Measurements from ENCODE around the gene VPS37C. TPM values are rescaled to one million over a fixed set of nuclear protein-coding genes. Genes with fewer than 3 reads are reported as not detected.
A peak's percentile ranks its signal among the peaks of the same experiment; 100 is the strongest.

Gene VPS37C
- total RNA-seq, 1 experiment from 2014 or later: 29.0 TPM

DNA sequence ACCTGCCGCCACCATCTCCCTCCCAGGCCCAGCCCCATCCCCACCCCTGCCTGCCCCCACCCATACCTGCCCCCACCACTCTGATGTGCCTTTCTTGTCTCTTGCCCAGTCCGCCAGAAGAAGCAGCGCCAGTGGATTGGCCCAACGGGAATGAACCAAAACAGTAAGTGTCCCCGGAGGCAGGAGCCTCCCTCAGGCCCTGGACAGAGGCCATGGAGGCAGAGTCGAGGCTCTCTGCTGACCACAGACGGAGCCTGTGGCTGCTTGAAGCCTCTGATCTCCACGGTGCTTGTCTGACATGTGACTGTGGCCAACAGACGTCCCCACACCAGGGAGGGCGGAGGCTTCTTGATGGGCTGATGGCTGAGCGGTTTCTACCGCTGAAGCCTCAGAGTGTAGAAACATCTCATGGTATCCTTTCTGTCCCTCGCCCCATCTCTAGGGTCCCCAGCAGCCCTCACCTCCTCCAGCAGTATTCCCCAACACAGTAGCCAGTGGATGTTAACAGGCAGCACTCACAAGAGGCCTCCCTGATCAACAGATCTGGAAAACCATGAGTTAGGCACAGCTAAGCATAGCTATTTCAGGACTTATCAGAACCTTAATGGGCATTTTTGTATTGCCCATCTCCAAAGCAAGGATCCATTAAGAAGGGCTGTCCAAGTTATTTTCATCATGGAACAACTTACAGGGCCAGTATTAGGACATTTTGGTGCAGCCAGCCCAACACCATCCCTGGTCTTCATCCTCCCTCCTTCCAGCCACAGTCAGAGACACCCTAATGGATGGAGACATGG lies 37.3 kb downstream of the VPS37C start:
- no peak overlapping the region for H2AFZ ChIP-seq
- BruUV-seq (replicated peaks): no TSS peak
- no peaks in the 10 kb centered on the region for H3K9me3 ChIP-seq (ENCODE audit: insufficient read depth, low read depth)
- ChIA-PET POLR2A (ENCODE audit: unreplicated experiment) (interaction anchor here (1.0 kb wide), 1 partner anchor 210 kb away, joined by 7 read pairs; the partner anchor contains the start of gene TMEM109), CTCF (no interaction called here)
- H3K36me3 ChIP-seq (ENCODE audit: low read depth): no peaks in the 10 kb centered on the region
- peaks cover 14% of the 10 kb centered on the region; the same call in 1 of the 2 replicates for H3K4me1 ChIP-seq (replicated peaks; ENCODE audit: insufficient read depth)
- TF ChIP-seq CTCF (conservative IDR thresholded peaks at IDR 0.05) (no peak), EZH2 (IDR thresholded peaks at IDR 0.05; ENCODE audit: low read depth) (no peak)
- H3K4me3 ChIP-seq: no peak overlapping the region
- H3K27me3 ChIP-seq (ENCODE audit: insufficient read depth, low read depth): no peaks in the 10 kb centered on the region
- DNase-seq: no peak
- no peaks in the 10 kb centered on the region for H3K79me2 ChIP-seq (ENCODE audit: low read depth)
- H3K9me2 ChIP-seq (ENCODE audit: insufficient read depth): no peaks in the 10 kb centered on the region
- peak overlapping the region; percentile 30 for H3K4me2 ChIP-seq
- intact Hi-C loops (cut with micrococcal nuclease; ENCODE audit: unreplicated experiment): loop anchor here (5.0 kb wide), 1 partner anchor 137 kb away; no protein-coding TSS in a partner anchor
- no peaks in the 10 kb centered on the region for H4K20me1 ChIP-seq (ENCODE audit: insufficient read depth)
- H3F3A ChIP-seq (ENCODE audit: insufficient read depth, low read depth): no peaks in the 10 kb centered on the region
- H3K27ac ChIP-seq: no peak overlapping the region

- no peak for TF ChIP-seq CTCF (conservative IDR thresholded peaks at IDR 0.05)
- no peak for TF ChIP-seq EZH2 (IDR thresholded peaks at IDR 0.05; ENCODE audit: low read depth)
- Histone ChIP-seq H3K9me2 (ENCODE audit: insufficient read depth) (no peaks in the 10 kb centered on the region), H3K4me3 (no peak overlapping the region), H3K79me2 (ENCODE audit: low read depth) (no peaks in the 10 kb centered on the region), H4K20me1 (ENCODE audit: insufficient read depth) (no peaks in the 10 kb centered on the region), H3K27me3 (ENCODE audit: insufficient read depth, low read depth) (no peaks in the 10 kb centered on the region), H3K36me3 (ENCODE audit: low read depth) (no peaks in the 10 kb centered on the region), H3F3A (ENCODE audit: insufficient read depth, low read depth) (no peaks in the 10 kb centered on the region), H3K9me3 (ENCODE audit: insufficient read depth, low read depth) (no peaks in the 10 kb centered on the region), H3K27ac (no peak overlapping the region), H3K4me1 (replicated peaks; ENCODE audit: insufficient read depth) (peaks cover 14% of the 10 kb centered on the region; the same call in 1 of the 2 replicates), H3K4me2 (no peak overlapping the region), H2AFZ (no peak overlapping the region)
- CTCF ChIA-PET: interaction anchor here (0.6 kb wide), 1 partner anchor 58 kb away, joined by 5 read pairs; no protein-coding TSS in a partner anchor
- POLR2A ChIA-PET (ENCODE audit: unreplicated experiment): no interaction called here
- no TSS peak for BruUV-seq (replicated peaks)
- no peak for DNase-seq
- intact Hi-C loops (cut with micrococcal nuclease; ENCODE audit: unreplicated experiment): loop anchor here (5.0 kb wide), 1 partner anchor 135 kb away; no protein-coding TSS in a partner anchor
These were observed 38.5 kb downstream of the VPS37C start for GRCh38 chr11:61122761-61123160.

GRCh38 chr11:61121917-61122316 lies 39.3 kb downstream of the VPS37C start:
- H3K9me3 ChIP-seq (ENCODE audit: insufficient read depth, low read depth): no peaks in the 10 kb centered on the region
- H3K9me2 ChIP-seq (ENCODE audit: insufficient read depth): no peaks in the 10 kb centered on the region
- no peaks in the 10 kb centered on the region for H3K36me3 ChIP-seq (ENCODE audit: low read depth)
- H3K79me2 ChIP-seq (ENCODE audit: low read depth): no peaks in the 10 kb centered on the region
- no peaks in the 10 kb centered on the region for H3F3A ChIP-seq (ENCODE audit: insufficient read depth, low read depth)
- CTCF ChIA-PET: no interaction called here
- TF ChIP-seq EZH2 (IDR thresholded peaks at IDR 0.05; ENCODE audit: low read depth) (no peak), CTCF (conservative IDR thresholded peaks at IDR 0.05) (no peak)
- H4K20me1 ChIP-seq (ENCODE audit: insufficient read depth): no peaks in the 10 kb centered on the region
- no peak overlapping the region for H3K4me3 ChIP-seq
- peaks cover 14% of the 10 kb centered on the region; the same call in 1 of the 2 replicates for H3K4me1 ChIP-seq (replicated peaks; ENCODE audit: insufficient read depth)
- no peak overlapping the region for H3K27ac ChIP-seq
- intact Hi-C loops (cut with micrococcal nuclease; ENCODE audit: unreplicated experiment): loop anchor here (2.0 to 5.0 kb wide), 2 partner anchors 61 to 135 kb away; no protein-coding TSS in a partner anchor
- no TSS peak for BruUV-seq (replicated peaks)
- H2AFZ ChIP-seq: no peak overlapping the region
- no peak overlapping the region for H3K4me2 ChIP-seq
- no peaks in the 10 kb centered on the region for H3K27me3 ChIP-seq (ENCODE audit: insufficient read depth, low read depth)
- peak in 1 of 2 experiments; percentile 46 for DNase-seq
- POLR2A ChIA-PET (ENCODE audit: unreplicated experiment): no interaction called here

All from PC-9 (cell line).